Fibroblast of villous mesenchyme (primary cell): ENCODE data around the gene LOX. TPM values are rescaled to one million over a fixed set of nuclear protein-coding genes. Genes with fewer than 3 reads are reported as not detected.

Source experiments
- DNase-seq: peaks from one replicate; pipeline ENCODE4 v3.0.0-alpha.2; 2010; ENCODE audit warnings: low read depth
- H3K4me3 ChIP-seq: 2 replicates; pipeline ENCODE4 v1.5.1; 2011; ENCODE audit warnings: low read depth, mild to moderate bottlenecking, low read length
- total RNA-seq: library from RNA; depleted of rRNA; stranded (reverse); fragments of >200 nt; gene quantifications from 2 replicates; pipeline ENCODE4 v1.2.3, GENCODE V29; 2012
- TF ChIP-seq, protein P1 (sequence below): IDR thresholded peaks from 2 replicates; pipeline ENCODE4 v1.5.1; 2012; ENCODE audit warnings: low read depth, mild to moderate bottlenecking, low read length; ENCODE audit not compliant: insufficient read depth

LOX gene
- total RNA-seq, 1 donor, result 91.1 TPM

DNA sequence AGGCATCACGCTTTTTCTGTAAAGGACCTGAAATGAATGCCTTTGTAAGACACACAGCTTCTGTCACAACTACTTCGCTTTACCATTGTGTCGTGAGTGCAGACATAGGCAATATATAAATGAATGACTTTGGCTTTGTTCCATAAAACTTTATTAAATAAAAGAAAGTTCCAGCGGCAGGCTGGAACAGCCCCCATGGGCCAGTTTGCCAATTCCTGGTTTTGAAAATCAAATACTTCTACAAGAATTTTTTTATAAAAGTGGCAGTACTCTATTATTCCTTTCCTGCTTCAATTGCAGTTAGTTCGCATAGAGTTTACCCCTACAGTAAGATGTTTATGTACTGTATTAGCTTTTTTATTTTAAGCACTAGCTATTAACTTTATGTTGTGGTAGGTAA lies 62.6 kb downstream of the LOX start:
- no peak overlapping the region for H3K4me3 ChIP-seq
- no peak for DNase-seq
- TF ChIP-seq, protein P1, sequence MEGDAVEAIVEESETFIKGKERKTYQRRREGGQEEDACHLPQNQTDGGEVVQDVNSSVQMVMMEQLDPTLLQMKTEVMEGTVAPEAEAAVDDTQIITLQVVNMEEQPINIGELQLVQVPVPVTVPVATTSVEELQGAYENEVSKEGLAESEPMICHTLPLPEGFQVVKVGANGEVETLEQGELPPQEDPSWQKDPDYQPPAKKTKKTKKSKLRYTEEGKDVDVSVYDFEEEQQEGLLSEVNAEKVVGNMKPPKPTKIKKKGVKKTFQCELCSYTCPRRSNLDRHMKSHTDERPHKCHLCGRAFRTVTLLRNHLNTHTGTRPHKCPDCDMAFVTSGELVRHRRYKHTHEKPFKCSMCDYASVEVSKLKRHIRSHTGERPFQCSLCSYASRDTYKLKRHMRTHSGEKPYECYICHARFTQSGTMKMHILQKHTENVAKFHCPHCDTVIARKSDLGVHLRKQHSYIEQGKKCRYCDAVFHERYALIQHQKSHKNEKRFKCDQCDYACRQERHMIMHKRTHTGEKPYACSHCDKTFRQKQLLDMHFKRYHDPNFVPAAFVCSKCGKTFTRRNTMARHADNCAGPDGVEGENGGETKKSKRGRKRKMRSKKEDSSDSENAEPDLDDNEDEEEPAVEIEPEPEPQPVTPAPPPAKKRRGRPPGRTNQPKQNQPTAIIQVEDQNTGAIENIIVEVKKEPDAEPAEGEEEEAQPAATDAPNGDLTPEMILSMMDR, result no peak

DNA sequence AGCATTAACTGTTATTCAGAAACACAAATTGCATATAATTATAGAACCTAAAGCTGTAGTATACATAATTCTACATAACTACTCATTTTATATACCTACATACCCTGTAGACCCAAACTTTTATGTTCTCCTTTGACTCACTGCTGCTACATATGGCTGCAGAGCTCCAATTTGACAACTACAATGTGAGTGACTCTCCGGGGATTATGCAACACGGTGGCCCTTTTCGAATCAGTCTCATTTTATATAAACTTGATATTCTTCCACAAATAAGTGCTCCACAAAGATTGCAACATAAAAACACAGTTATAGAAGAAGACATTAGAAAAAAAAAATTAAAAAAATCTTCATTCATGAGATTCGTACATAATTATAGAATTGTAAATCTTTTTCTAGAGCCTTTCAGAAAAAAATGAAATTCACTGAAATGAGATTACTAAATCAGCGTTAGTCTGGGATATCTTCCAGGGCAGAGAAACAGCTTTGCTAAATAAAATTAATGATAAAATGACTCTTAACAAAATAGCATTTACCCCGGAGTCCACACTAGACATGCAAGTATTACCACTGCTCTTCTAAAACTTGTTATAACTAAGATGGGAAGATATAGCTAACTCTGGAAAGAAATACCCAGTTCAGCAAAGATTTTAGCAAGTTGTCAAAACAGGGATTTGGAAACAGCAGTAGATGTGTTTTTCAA lies 63.7 kb downstream of the LOX start:
- peak; percentile 20 for DNase-seq
- no peak overlapping the region for H3K4me3 ChIP-seq
- TF ChIP-seq, protein P1, result no peak

Other genes with a start within 250 kb of the LOX start
- not detected in 2 replicates for gene FTMT, start 226.4 kb downstream of the LOX start, total RNA-seq
- gene SRFBP1, start 116.3 kb downstream of the LOX start, total RNA-seq, result 14.2 and 25.5 TPM in 2 replicates
- 0.43 and 0.64 TPM in 2 replicates for gene ZNF474, start 51.3 kb upstream of the LOX start, total RNA-seq
- 19.0 and 32.5 TPM in 2 replicates for gene SNCAIP, start 234.0 kb upstream of the LOX start, total RNA-seq